PFSK-1 (cell line): ENCODE results near the gene AMPD1.

ENCODE experiments used
- POLR2AphosphoS5 ChIP-seq: IDR thresholded peaks from 2 replicates; pipeline ENCODE4 v1.6.1; 2012; ENCODE audit warnings: low read depth, mild to moderate bottlenecking, control low read depth, low read length, moderate library complexity
- SIN3A ChIP-seq: IDR thresholded peaks from 2 replicates; pipeline ENCODE4 v1.6.1; 2012; ENCODE audit warnings: mild to moderate bottlenecking, low read length, moderate library complexity, borderline replicate concordance; ENCODE audit not compliant: insufficient read depth
- TF ChIP-seq, protein P1 (sequence below), 2 experiments: IDR thresholded peaks; 2 replicates each; pipeline versions ENCODE4 v1.6.1 to v1.8.0; 2011 to 2012; ENCODE audit warnings: low read depth in 2 of 2, low read length in 2 of 2, control low read depth in 1 of 2, inconsistent platforms in 1 of 2, mild to moderate bottlenecking in 1 of 2, moderate library complexity in 1 of 2; ENCODE audit not compliant: insufficient read depth in 1 of 2

DNA sequence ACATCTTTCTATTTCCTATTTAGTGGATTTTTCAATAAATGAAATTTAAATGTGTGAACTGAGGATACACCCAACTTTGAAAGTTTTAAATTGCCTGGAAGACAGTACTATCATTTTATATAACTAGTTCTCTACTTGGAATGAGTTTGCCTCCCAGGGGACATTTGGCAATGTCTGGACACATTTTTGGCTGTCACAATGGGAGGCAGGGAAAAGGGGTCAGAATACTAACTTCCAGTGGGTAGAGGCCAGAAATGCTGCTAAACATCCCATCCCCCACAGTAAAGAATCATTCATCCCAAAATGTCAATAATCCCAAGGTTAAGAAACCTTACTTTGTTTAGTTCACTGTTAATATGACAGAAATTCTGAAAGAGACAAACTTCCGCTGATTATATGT lies 34.4 kb upstream of the AMPD1 start:
- TF ChIP-seq SIN3A (no peak), POLR2AphosphoS5 (no peak)
- TF ChIP-seq, protein P1, sequence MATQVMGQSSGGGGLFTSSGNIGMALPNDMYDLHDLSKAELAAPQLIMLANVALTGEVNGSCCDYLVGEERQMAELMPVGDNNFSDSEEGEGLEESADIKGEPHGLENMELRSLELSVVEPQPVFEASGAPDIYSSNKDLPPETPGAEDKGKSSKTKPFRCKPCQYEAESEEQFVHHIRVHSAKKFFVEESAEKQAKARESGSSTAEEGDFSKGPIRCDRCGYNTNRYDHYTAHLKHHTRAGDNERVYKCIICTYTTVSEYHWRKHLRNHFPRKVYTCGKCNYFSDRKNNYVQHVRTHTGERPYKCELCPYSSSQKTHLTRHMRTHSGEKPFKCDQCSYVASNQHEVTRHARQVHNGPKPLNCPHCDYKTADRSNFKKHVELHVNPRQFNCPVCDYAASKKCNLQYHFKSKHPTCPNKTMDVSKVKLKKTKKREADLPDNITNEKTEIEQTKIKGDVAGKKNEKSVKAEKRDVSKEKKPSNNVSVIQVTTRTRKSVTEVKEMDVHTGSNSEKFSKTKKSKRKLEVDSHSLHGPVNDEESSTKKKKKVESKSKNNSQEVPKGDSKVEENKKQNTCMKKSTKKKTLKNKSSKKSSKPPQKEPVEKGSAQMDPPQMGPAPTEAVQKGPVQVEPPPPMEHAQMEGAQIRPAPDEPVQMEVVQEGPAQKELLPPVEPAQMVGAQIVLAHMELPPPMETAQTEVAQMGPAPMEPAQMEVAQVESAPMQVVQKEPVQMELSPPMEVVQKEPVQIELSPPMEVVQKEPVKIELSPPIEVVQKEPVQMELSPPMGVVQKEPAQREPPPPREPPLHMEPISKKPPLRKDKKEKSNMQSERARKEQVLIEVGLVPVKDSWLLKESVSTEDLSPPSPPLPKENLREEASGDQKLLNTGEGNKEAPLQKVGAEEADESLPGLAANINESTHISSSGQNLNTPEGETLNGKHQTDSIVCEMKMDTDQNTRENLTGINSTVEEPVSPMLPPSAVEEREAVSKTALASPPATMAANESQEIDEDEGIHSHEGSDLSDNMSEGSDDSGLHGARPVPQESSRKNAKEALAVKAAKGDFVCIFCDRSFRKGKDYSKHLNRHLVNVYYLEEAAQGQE (IDR thresholded peaks at IDR 0.05; ENCODE audit: insufficient read depth in 1 of 2, low read depth in 2 of 2, low read length in 2 of 2), result no peak
